Activated naive CD4-positive, alpha-beta T cell treated with anti-CD3 and anti-CD28 coated beads, Interleukin-2, amount 50 U/mL, for 72 hours (primary cell): ENCODE measurements around the gene VIPR2. TPM values are rescaled to one million over a fixed set of nuclear protein-coding genes. Genes with fewer than 3 reads are reported as not detected.
A peak's percentile ranks its signal among the peaks of the same experiment; 100 is the strongest.
"Not testable (repeated sequence)": the region's sequence is repeated elsewhere in the genome, so short reads cannot be mapped to it uniquely, and the experiment has no call there.

Source experiments
- ATAC-seq, 2 donors: fragments of 150-1000 bp; cut with Tn5 transposase; 2 replicates each; pipeline ENCODE4 v1.10.0; 2021; ENCODE audit warnings: mild to moderate bottlenecking in 2 of 2, moderate library complexity in 2 of 2
- DNase-seq, 2 donors: peaks; one replicate each; pipeline ENCODE4 v3.0.0; 2021 to 2022; ENCODE audit warnings: low spot score in 2 of 2
- H3K27ac Mint-ChIP-seq, 2 donors: one replicate each; pipeline ENCODE4 v1.8.0; 2022; ENCODE audit warnings: mild to moderate bottlenecking in 2 of 2, mixed read lengths in 2 of 2
- H3K36me3 Mint-ChIP-seq, 2 donors: one replicate each; pipeline ENCODE4 v1.8.0; 2022; ENCODE audit warnings: mixed read lengths in 2 of 2
- H3K9me3 Mint-ChIP-seq, 2 donors: one replicate each; pipeline ENCODE4 v1.8.0; 2022; ENCODE audit warnings: mixed read lengths in 2 of 2
- total RNA-seq, 2 donors: library from RNA; stranded (reverse); gene quantifications; one replicate each; pipeline ENCODE4 v1.2.3, GENCODE V29; 2022

VIPR2 gene
- total RNA-seq, 2 donors from 2014 or later: 0.55 to 1.8 TPM

DNA sequence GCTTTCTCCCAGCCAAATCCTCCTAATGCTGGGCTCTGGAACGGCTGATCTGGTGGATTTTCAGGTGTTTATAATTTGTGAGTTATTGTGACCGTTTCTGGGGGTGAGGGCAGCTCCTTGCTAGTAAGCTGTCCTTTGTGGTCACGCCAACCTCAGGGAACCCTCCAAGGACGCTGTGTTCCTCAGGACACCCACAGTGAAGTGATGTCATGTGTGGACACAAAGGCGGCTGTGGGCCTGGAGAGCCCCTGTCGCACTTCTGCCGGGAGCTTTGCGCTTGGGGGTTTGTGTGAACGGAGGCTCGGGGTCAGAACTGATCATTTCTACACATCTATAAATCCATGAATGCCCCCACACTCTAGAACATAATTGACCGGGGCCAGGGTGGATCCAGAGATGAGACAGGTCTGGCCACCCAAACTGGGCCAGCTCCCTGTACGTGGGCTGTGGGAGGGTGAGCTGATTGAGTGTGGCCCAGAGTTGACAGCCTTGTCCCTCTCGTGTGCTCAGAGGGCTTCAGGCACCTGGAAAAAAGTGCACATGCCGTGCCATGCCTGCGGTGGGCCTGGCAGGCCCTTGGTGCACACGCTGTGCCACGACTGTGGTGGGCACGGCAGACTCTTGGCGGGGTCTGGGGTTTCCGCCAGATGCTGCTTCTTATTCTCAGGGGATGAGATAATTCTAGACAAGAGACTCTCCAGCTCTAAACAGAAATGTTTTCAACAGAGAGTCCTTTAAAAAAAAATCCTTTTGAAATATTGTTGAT, 130.2 kb downstream of the VIPR2 start:
- ATAC-seq (no peak), DNase-seq (no peak)
- Mint-ChIP-seq H3K36me3 (peaks cover 0 to 8% of the 10 kb centered on the region in 2 donors), H3K27ac (no peak overlapping the region), H3K9me3 (peaks cover 0 to 8% of the 10 kb centered on the region in 2 donors)

DNA sequence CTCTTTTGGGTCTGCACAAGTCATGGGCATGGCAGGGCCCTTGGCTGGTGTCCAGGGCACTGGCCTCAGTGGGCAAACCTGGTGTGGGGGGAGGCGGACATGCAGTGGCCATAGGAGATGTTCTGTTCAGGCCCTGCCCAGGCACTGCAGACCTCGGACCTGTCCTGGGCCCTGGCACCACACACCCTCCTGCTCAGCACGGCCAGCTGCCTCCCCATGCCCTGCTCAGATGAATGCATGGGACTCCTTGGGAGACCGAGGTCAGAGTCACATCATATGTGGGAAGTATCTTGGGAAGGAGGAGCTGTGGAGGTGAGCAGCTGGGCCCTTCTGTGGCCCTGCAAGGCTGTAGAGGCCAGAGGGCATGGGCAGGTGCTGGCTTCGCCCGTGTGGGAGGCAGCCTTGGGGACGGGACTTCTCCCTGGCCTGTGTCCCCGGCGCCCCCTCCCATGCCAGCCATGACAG, 130.8 kb downstream of the VIPR2 start:
- DNase-seq: no peak
- Mint-ChIP-seq H3K36me3 (peaks cover 0 to 2% of the 10 kb centered on the region in 2 donors), H3K9me3 (peaks cover 0 to 5% of the 10 kb centered on the region in 2 donors), H3K27ac (no peak overlapping the region)
- no peak for ATAC-seq

DNA sequence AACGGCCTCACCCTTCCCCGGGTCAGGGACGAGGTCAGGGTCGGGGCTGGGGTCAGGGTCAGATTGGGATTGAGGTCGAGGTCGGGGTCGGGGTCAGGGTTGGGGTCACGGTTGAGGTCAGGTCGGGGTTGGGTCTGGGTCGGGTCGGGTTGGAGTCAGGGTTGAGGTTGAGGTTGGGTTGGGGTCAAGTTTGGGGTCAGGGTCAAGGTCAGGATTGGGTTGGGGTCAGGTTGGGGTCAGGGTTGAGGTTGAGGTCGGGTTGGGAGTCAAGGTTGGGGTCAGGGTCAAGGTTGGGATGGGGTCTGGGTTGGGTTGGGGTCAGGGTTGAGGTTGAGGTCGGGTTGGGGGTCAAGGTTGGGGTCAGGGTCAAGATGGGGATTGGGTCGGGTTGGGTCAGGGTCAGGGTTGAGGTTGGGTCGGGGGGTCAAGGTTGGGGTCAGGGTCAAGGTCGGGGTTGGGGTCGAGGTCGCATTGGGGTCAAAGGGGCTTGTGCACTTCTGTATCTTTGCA, 131.4 kb downstream of the VIPR2 start:
- Mint-ChIP-seq H3K27ac (no peak overlapping the region), H3K36me3 (no peaks in the 10 kb centered on the region), H3K9me3 (no peaks in the 10 kb centered on the region)
- DNase-seq (no peak), ATAC-seq (no peak)

DNA sequence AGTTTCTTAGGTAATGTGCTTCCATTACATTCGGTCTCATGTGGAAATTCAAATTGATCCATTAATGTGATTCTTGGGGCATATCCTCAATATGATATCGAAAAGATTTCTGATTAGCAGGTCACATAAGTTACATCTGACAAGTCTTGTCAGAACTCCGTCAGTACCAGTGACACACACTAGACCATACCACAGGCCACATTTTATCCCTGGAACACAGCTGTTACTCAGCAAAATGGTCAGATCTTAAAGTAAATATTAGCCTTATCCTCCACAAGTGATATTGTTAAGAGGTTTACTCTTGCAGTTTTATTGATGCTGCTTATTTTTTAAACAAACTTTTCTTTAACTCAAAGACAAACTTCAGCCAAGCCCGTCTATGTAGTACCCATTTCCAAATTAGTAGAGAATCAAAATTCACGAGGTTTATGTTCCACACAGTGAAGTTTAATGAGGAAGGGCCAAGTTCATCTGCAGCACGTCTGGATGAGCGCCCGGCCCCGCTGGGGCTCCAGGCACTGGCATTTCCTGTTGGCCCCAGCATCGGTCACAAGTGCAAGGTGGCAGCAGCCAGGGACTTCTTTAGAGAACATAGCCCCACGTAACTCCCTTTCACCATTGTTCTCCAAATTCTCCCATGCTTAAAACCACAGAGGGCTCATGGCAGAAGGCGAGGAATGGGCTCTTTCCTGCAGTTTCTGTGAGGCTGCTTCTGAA, 132.2 kb downstream of the VIPR2 start:
- Mint-ChIP-seq H3K9me3 (no peaks in the 10 kb centered on the region), H3K36me3 (no peaks in the 10 kb centered on the region), H3K27ac (no peak overlapping the region)
- ATAC-seq: no peak
- DNase-seq: no peak

DNA sequence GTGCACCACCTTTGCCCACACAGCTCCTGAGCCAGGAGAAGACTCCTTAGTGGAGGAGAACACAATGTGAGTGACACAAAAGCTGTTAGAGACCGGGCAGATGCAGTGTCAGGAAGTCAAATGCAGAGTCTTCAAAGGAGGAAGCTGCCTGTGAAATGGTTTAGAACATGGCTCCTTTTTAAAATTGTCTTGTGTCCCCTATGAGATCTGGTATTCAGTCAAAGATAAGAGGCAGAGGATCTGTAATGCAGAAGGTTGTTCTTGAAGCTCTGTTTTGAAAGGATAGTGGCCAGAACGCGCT, 133.0 kb downstream of the VIPR2 start:
- H3K9me3 Mint-ChIP-seq: no peaks in the 10 kb centered on the region
- DNase-seq (no peak), ATAC-seq (no peak)
- H3K27ac Mint-ChIP-seq: peak overlapping the region in 1 of 2 donors; percentile 7
- no peaks in the 10 kb centered on the region for H3K36me3 Mint-ChIP-seq

DNA sequence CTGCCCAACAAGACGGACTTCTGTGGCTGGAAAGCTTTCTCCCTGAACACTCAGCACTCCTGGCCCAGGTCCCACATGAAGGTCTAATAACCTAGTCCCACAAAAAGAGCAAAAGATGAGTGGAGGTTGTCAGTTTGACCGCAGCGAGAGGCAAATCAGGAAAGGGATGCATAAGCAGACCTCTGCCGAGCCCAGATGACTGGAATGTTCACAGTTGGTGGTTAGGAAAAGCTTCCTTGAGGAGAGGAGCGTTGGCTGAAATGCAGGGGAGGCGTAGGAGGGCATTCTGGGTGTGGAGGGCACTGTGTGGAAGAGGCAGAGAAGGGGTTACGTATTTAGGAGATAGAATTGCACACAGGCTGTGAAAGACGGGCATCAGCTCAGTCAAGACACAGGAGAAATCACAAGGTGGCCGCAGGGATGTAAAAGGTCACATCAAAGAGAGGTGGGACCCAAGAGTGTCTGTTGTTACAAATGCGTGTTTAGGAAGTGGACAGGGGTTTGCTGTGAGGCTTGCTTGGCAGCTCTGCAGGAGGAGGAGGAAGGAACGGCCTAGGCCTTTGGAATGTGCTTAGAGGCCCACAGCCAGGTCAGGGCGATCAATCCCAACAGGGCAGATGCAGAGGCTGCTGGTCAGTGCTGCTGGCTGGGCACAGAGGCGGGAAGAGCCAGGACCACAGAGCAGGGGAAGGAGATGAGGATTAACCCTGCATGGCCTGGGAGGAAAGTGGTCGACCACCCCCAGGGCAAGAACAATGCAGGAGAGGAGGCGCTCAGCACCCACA, 133.5 kb downstream of the VIPR2 start:
- ATAC-seq: no peak
- peak in 1 of 2 donors; percentile 47 for DNase-seq
- Mint-ChIP-seq H3K9me3 (no peaks in the 10 kb centered on the region), H3K36me3 (no peaks in the 10 kb centered on the region), H3K27ac (peak overlapping the region in 1 of 2 donors; percentile 7)

DNA sequence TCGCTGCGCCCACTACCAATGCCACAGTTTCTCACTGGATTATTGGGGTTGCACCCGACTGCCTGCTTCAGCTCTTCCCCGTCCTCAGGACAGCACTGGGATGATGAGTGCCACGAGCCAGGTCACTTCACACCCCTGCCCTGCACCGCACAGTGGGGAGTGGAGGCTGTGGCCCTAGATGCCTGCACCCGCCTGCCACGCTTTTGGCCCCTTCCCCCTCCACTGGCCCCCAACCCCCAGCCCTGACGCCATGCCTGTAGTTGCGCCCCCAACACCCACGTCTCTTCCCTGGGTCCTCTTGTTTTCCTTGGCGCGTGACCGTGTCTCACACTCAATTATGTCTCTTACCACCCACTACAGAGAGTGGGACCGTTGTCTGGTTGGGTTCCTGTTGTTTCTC, 134.3 kb downstream of the VIPR2 start:
- H3K36me3 Mint-ChIP-seq: no peaks in the 10 kb centered on the region
- ATAC-seq (no peak), DNase-seq (no peak)
- H3K9me3 Mint-ChIP-seq: no peaks in the 10 kb centered on the region
- no peak overlapping the region for H3K27ac Mint-ChIP-seq

DNA sequence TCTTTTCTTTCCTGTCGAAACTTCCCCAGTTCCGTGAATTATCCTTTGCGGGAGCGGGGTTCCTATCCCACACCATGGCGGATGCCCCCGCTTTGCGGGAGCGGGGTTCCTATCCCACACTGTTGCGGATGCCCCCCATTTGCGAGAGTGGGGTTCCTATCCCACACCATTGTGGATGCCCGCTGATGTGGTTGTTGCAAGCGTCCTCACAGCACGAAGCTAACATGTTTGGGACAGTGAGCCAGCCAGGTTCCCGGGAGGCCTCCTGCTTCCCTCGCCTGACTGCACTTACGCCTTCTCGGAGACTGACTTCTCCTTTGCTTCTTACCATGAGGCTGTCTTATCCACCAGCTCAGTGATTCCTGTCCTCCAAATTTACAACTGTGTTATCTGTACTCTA, 134.7 kb downstream of the VIPR2 start:
- H3K36me3 Mint-ChIP-seq: no peaks in the 10 kb centered on the region
- no peak for ATAC-seq
- no peak overlapping the region for H3K27ac Mint-ChIP-seq
- DNase-seq: no peak
- no peaks in the 10 kb centered on the region for H3K9me3 Mint-ChIP-seq

DNA sequence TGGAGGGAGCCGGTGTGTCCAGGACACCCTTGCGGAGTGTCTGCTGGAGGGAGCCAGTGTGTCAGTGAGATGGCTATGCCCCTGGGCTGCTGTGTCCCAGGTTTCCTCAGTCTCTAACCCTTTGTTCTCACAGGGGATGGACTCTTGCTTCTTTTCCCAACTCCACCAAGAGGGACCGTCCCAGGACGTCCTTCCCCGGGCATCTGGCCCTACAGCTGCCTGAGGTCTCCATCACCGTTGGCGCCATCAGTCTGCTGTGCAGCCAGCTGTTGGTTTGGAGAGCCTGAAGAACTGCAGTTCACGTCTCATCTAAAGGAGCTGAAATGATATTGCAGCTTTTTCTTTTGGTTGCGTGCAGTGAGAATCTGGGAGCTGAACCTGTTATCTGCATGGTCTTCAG, 136.2 kb downstream of the VIPR2 start:
- DNase-seq: no peak
- Mint-ChIP-seq H3K9me3 (no peaks in the 10 kb centered on the region), H3K27ac (no peak overlapping the region), H3K36me3 (no peaks in the 10 kb centered on the region)
- no peak for ATAC-seq

DNA sequence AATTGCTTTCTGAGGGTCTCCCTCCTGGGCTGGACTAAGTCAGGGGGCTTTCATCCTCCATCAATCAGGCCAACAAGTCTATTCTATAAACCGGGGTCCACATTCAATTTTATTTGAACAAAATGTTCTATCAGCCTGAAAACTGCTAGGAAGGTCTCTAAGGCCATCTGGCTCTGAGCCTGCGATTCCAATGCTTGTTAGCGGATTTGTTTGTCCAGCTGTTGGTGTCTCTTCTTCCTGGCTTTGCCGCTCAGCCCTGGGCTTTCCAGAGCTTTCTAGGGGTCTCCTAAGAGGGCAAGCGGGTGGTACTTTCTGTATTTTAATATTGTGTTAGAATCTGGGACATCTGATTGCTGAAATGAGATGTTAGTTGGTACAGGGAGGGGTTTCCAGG, 136.7 kb downstream of the VIPR2 start:
- no peak for ATAC-seq
- no peak for DNase-seq
- Mint-ChIP-seq H3K9me3 (no peaks in the 10 kb centered on the region), H3K36me3 (no peaks in the 10 kb centered on the region), H3K27ac (no peak overlapping the region)

DNA sequence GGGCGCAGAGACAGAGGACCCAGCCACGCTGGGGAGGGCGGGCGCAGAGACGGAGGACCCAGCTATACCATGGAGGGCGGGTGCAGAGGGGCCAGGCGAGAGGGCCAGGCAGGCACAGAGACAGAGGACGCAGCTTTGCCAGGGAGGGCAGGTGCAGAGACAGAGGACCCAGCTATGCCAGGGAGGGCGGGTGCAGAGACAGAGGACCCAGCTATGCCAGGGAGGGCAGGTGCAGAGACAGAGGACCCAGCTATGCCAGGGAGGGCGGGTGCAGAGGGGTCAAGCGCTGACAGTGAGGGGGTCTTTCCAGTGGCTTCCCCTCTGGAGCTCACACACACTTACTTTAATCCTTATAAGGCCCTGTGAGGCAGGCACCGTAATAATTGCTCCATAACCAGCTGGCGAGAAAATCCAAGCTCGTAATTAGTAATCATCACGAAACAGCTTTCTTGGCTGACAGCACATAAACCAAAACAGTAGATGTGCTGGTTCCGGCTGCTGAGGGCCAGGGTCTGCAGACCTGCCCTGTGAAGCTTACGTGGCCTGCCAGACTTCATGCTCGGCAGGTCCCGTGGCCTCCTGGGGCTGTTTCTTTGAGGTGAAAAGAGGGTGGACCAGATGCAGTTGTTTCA, 137.2 kb downstream of the VIPR2 start:
- no peak for ATAC-seq
- H3K27ac Mint-ChIP-seq: no peak overlapping the region
- H3K36me3 Mint-ChIP-seq: no peaks in the 10 kb centered on the region
- DNase-seq: no peak
- no peaks in the 10 kb centered on the region for H3K9me3 Mint-ChIP-seq

DNA sequence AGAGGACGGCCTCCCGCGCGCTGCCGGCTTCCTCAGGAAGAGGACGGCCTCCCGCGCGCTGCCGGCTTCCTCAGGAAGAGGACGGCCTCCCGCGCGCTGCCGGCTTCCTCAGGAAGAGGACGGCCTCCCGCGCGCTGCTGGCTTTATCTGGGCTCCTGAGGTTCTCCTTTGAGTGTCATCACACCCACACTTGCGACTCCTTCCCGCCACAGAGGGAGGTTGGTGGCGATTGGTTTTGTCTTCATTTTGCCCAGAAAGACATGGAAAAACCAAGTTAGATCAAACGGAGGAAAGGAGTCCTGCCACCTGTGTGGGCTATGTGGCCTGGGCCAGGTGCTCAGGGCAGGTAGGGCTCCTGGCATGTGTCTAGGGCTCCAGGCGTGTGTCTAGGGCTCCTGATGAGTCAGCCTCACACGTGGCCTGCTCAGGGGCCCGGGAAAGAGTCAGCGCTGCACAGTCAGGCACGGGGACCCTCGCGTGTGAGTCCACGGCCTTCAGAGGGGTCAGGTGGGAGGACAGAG, 138.0 kb downstream of the VIPR2 start:
- Mint-ChIP-seq H3K27ac (no peak overlapping the region), H3K36me3 (no peaks in the 10 kb centered on the region), H3K9me3 (no peaks in the 10 kb centered on the region)
- ATAC-seq (no peak), DNase-seq (no peak)

DNA sequence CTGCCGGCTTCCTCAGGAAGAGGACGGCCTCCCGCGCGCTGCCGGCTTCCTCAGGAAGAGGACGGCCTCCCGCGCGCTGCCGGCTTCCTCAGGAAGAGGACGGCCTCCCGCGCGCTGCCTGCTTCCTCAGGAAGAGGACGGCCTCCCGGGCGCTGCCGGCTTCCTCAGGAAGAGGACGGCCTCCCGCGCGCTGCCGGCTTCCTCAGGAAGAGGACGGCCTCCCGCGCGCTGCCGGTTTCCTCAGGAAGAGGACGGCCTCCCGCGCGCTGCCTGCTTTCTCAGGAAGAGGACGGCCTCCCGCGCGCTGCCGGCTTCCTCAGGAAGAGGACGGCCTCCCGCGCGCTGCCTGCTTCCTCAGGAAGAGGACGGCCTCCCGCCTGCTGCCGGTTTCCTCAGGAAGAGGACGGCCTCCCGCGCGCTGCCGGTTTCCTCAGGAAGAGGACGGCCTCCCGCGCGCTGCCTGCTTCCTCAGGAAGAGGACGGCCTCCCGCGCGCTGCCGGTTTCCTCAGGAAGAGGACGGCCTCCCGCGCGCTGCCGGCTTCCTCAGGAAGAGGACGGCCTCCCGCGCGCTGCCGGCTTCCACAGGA, 138.6 kb downstream of the VIPR2 start:
- not testable (repeated sequence) for H3K9me3 Mint-ChIP-seq, H3K27ac Mint-ChIP-seq, H3K36me3 Mint-ChIP-seq, ATAC-seq, DNase-seq

DNA sequence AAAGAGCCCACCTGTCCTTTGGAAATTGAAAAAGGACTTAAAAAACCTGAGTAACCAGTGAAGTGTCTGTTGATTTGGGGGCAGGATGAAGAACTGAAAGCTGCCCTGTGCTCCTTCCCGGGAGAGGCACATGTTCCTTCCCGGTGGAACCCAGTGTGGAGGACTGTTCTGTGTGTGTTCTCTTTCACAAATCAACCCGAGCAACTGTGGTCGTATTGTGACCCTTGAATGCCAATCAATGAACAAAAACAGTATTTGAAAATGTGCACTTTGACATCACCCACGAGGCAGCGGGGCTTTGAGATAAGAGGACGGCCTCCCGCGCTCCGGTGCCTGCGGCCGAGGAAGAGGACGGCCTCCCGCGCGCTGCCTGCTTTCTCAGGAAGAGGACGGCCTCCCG, 139.0 kb downstream of the VIPR2 start:
- Mint-ChIP-seq H3K36me3 (no peaks in the 10 kb centered on the region), H3K27ac (no peak overlapping the region), H3K9me3 (no peaks in the 10 kb centered on the region)
- DNase-seq (no peak), ATAC-seq (no peak)

DNA sequence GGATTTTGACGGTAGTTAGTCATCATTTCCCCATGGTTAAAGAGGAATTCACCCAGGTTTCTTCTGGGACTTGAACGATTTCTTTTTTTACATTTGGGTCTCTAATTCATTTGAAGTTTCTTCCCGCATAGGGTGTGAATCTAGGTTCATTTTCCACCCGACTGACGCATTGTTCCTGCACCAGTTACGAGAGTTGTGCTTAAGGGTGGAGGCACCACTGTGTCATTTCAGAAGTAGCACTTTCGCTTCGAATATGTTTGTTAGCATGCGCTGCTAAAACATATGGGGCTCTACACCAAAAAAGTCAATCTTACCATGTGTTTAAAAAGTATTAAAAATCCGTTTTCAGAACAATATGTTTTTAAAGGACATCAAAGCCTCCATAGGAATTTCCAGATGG, 140.3 kb downstream of the VIPR2 start:
- Mint-ChIP-seq H3K36me3 (no peaks in the 10 kb centered on the region), H3K9me3 (no peaks in the 10 kb centered on the region), H3K27ac (peak overlapping the region; percentile 62 to 90)
- DNase-seq (peak in 1 of 2 donors; percentile 51), ATAC-seq (peak; percentile 92 to 99)

DNA sequence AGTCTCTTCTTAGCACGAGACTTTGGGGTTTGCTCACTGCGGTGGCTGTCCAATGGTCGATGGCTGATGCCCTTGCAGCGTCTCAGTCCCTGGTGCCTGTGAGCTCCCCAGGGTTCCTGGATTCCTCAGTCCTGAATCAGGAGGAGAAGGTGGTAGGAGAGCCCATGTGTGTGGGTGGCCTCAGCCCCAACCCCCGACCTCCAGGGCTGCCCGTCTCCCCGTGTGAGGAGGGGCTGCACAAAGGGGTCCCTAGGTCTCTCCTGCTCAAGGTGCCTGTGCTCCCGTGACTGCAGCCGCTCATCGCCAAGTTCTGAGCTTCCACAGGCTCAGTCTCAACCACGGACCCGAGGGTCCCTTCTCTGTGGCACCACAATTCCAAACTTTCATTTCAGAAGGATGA, 142.9 kb downstream of the VIPR2 start:
- no peaks in the 10 kb centered on the region for H3K36me3 Mint-ChIP-seq
- no peak for DNase-seq
- no peak for ATAC-seq
- H3K9me3 Mint-ChIP-seq: no peaks in the 10 kb centered on the region
- H3K27ac Mint-ChIP-seq: no peak overlapping the region
